HCT116 (cell line): Measurements from ENCODE around the gene SBF1. TPM values are rescaled to one million over a fixed set of nuclear protein-coding genes. Genes with fewer than 3 reads are reported as not detected.

ENCODE experiments used
- ATAC-seq: fragments of 200-7000 bp; cut with Tn5 transposase; 2 replicates; pipeline ENCODE4 v1.9.1; 2020; ENCODE audit warnings: mild to moderate bottlenecking, moderate library complexity
- BruUV-seq: library from RNA; stranded (reverse); fragments of 400-500 nt; replicated peaks from 2 replicates; lab custom pipeline; 2021; lab: Mats Ljungman, UMichigan
- CTCF ChIA-PET: fragments of 300-600 bp; sonication (Branson Sonifier 250); formaldehyde crosslinking; loops from one replicate; lab custom pipeline; 2021; ENCODE audit warnings: antibody characterized with exemption; lab: Charles Lee
- POLR2A ChIA-PET: fragments of 300-600, 350-600 bp; sonication (Branson Sonifier 250); formaldehyde crosslinking; loops from one replicate; lab custom pipeline; 2021; ENCODE audit warnings: antibody characterized with exemption; lab: Charles Lee
- RAD21 ChIA-PET, 2 experiments: fragments of 300-600 bp; sonication (Branson Sonifier 250); formaldehyde crosslinking; loops; one replicate each; lab custom pipeline; 2023; ENCODE audit warnings: low total read pairs in 2 of 2; ENCODE audit not compliant: uncharacterized antibody in 2 of 2, unreplicated experiment in 2 of 2, low non-redundant PET in 1 of 2; lab: Charles Lee
- DNase-seq: peaks from one replicate; pipeline ENCODE4 v3.0.0-alpha.2; 2010; ENCODE audit warnings: low read depth, low spot score
- H2AFZ ChIP-seq: fragments of 200-600 bp; shearing (Covaris generic), sonication (generic); 2 replicates; pipeline ENCODE4 v1.6.1; 2017; ENCODE audit warnings: low read depth, mixed run types, mixed read lengths, antibody characterized with exemption, low read length; ENCODE audit not compliant: poor library complexity, severe bottlenecking
- H3K27ac ChIP-seq: 2 replicates; pipeline ENCODE4 v1.5.1; 2012; ENCODE audit warnings: low read depth, low read length
- H3K27me3 ChIP-seq: fragments of 200-600 bp; sonication (generic); 2 replicates; pipeline ENCODE4 v1.6.1; 2016; ENCODE audit warnings: mixed run types, low read length, mixed read lengths; ENCODE audit not compliant: insufficient read depth
- H3K36me3 ChIP-seq, 2 experiments: fragments of 200-500 bp in 1 of 2; fragments of 200-600 bp in 1 of 2; sonication (Bioruptor generic) in 1 of 2; sonication (generic) in 1 of 2; 2 replicates each; pipeline versions ENCODE4 v1.5.1 to v1.6.1; 2014 to 2016; ENCODE audit warnings: low read length in 2 of 2, inconsistent platforms in 1 of 2, mixed read lengths in 1 of 2, mixed run types in 1 of 2; ENCODE audit not compliant: insufficient read depth in 2 of 2, control insufficient read depth in 1 of 2
- H3K4me1 ChIP-seq, 2 experiments: fragments of 200-600 bp in 1 of 2; sonication (generic) in 1 of 2; 2 replicates each; pipeline versions ENCODE4 v1.5.1 to v1.6.1; 2012 to 2017; ENCODE audit warnings: low read length in 2 of 2, inconsistent platforms in 1 of 2, mild to moderate bottlenecking in 1 of 2, mixed read lengths in 1 of 2, mixed run types in 1 of 2, moderate library complexity in 1 of 2; ENCODE audit not compliant: insufficient read depth in 2 of 2, control insufficient read depth in 1 of 2
- H3K4me2 ChIP-seq: fragments of 200-600 bp; sonication (generic); 2 replicates; pipeline ENCODE4 v1.6.1; 2017; ENCODE audit warnings: mixed run types, low read length, mixed read lengths
- H3K4me3 ChIP-seq, 2 experiments: fragments of 200-600 bp in 1 of 2; sonication (generic) in 1 of 2; replicated peaks in 1 of 2; 2 replicates each; pipeline ENCODE4 v1.5.1; 2011 to 2016; ENCODE audit warnings: low read length in 2 of 2, control low read depth in 1 of 2, low read depth in 1 of 2, mild to moderate bottlenecking in 1 of 2, mixed read lengths in 1 of 2, mixed run types in 1 of 2
- H3K79me2 ChIP-seq: fragments of 200-600 bp; sonication (generic); 2 replicates; pipeline ENCODE4 v1.6.1; 2017; ENCODE audit warnings: mild to moderate bottlenecking, mixed run types, low read length, moderate library complexity, mixed read lengths; ENCODE audit not compliant: insufficient read depth
- H3K9ac ChIP-seq: fragments of 200-600 bp; sonication (generic); 2 replicates; pipeline ENCODE4 v1.6.1; 2016; ENCODE audit warnings: low read length, mixed read lengths
- H3K9me2 ChIP-seq: fragments of 200-600 bp; sonication (generic), shearing (Covaris generic); 2 replicates; pipeline ENCODE4 v1.6.1; 2017; ENCODE audit warnings: mixed run types, mild to moderate bottlenecking, moderate library complexity; ENCODE audit not compliant: insufficient read depth
- H3K9me3 ChIP-seq, 2 experiments: fragments of 200-500 bp in 1 of 2; fragments of 200-600 bp in 1 of 2; sonication (Bioruptor generic) in 1 of 2; sonication (generic) in 1 of 2; 2 replicates each; pipeline ENCODE4 v1.6.1; 2014 to 2017; ENCODE audit warnings: low read length in 2 of 2, mixed read lengths in 2 of 2, inconsistent platforms in 1 of 2, low read depth in 1 of 2, mild to moderate bottlenecking in 1 of 2, mixed run types in 1 of 2, moderate library complexity in 1 of 2; ENCODE audit not compliant: control insufficient read depth in 1 of 2, insufficient read depth in 1 of 2
- H4K20me1 ChIP-seq: fragments of 200-600 bp; sonication (generic), shearing (Covaris generic); 2 replicates; pipeline ENCODE4 v1.6.1; 2017; ENCODE audit warnings: mixed run types, mild to moderate bottlenecking, moderate library complexity; ENCODE audit not compliant: insufficient read depth
- JUND ChIP-seq: IDR thresholded peaks from 2 replicates; pipeline ENCODE4 v1.6.1; 2012
- SP1 ChIP-seq: IDR thresholded peaks from 2 replicates; pipeline ENCODE4 v1.6.1; 2012; ENCODE audit warnings: low read depth
- SRF ChIP-seq: IDR thresholded peaks from 2 replicates; pipeline ENCODE4 v1.6.1; 2012; ENCODE audit warnings: low read depth
- ZFX ChIP-seq: fragments of 450-650 bp; IDR thresholded peaks from 2 replicates; pipeline ENCODE4 v1.6.1; 2017
- intact Hi-C: fragments of 100-400 bp; cut with micrococcal nuclease; formaldehyde crosslinking; loops from 2 replicates; pipeline ENCODE4 v1.10.0; 2022
- total RNA-seq: library from RNA; stranded (reverse); gene quantifications from one replicate; pipeline ENCODE4 v1.2.1, GENCODE V29; 2021; ENCODE audit not compliant: unreplicated experiment
- TF ChIP-seq, protein P1 (sequence below): IDR thresholded peaks from 2 replicates; pipeline ENCODE4 v1.6.1; 2011; ENCODE audit warnings: mild to moderate bottlenecking, low read length, moderate library complexity; ENCODE audit not compliant: insufficient replicate concordance; ENCODE audit errors: extremely low read depth
- TF ChIP-seq, protein P2 (sequence below): IDR thresholded peaks from 2 replicates; pipeline ENCODE4 v1.6.1; 2012
- TF ChIP-seq, protein P3 (sequence below), 3 experiments: fragments of 200-600 bp in 1 of 3; sonication (generic) in 1 of 3; IDR thresholded peaks in 2 of 3; conservative IDR thresholded peaks in 1 of 3; 2 replicates each; pipeline ENCODE4 v1.5.1; 2012 to 2017; ENCODE audit warnings: low read depth in 2 of 3, low read length in 2 of 3, antibody characterized with exemption in 1 of 3, borderline replicate concordance in 1 of 3, control low read depth in 1 of 3, mild to moderate bottlenecking in 1 of 3, mixed read lengths in 1 of 3, mixed run types in 1 of 3, moderate library complexity in 1 of 3; ENCODE audit not compliant: insufficient read depth in 1 of 3

The SBF1 gene
- total RNA-seq, 1 experiment from 2014 or later = 91.1 TPM

DNA sequence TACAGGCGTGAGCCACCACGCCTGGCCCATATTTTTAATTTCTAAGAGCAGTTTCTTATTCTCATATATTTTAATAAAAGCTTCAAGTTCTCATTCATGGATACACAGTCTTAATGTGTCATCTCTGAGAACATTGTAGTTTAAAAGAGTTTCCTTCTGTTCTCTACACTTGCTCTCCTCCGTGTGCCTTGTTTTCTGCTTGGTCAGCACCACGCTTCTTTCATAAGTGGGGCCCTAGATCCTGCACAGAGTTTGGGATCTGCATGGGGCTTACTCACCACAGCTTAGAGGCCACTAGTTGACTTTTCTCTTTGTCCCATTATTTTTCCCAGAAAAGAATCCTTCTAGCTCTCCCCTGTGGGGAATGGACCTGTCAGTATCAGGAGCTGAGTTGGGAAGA lies 72.9 kb downstream of the SBF1 start:
- no peak for TF ChIP-seq JUND
- TF ChIP-seq, protein P1, sequence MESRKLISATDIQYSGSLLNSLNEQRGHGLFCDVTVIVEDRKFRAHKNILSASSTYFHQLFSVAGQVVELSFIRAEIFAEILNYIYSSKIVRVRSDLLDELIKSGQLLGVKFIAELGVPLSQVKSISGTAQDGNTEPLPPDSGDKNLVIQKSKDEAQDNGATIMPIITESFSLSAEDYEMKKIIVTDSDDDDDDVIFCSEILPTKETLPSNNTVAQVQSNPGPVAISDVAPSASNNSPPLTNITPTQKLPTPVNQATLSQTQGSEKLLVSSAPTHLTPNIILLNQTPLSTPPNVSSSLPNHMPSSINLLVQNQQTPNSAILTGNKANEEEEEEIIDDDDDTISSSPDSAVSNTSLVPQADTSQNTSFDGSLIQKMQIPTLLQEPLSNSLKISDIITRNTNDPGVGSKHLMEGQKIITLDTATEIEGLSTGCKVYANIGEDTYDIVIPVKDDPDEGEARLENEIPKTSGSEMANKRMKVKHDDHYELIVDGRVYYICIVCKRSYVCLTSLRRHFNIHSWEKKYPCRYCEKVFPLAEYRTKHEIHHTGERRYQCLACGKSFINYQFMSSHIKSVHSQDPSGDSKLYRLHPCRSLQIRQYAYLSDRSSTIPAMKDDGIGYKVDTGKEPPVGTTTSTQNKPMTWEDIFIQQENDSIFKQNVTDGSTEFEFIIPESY = no peak
- no peak for TF ChIP-seq ZFX
- TF ChIP-seq, protein P2, sequence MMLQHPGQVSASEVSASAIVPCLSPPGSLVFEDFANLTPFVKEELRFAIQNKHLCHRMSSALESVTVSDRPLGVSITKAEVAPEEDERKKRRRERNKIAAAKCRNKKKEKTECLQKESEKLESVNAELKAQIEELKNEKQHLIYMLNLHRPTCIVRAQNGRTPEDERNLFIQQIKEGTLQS = no peak
- CTCF ChIA-PET = no interaction called here
- RAD21 ChIA-PET = no interaction called here

GRCh38 chr22:50400931-50401330 lies 73.9 kb downstream of the SBF1 start:
- Histone ChIP-seq H3K36me3 (peaks cover 4 to 17% of the 10 kb centered on the region in 2 experiments; a peak in 3 of 4 replicates), H3K9ac (no peak overlapping the region), H3K4me3 (no peak overlapping the region), H3K9me2 (no peaks in the 10 kb centered on the region), H4K20me1 (no peaks in the 10 kb centered on the region), H3K27ac (no peak overlapping the region), H2AFZ (no peak overlapping the region), H3K4me2 (no peak overlapping the region), H3K9me3 (no peaks in the 10 kb centered on the region), H3K79me2 (peaks cover 44% of the 10 kb centered on the region), H3K27me3 (no peaks in the 10 kb centered on the region), H3K4me1 (no peaks in the 10 kb centered on the region)
- ChIA-PET CTCF (no interaction called here), POLR2A (no interaction called here), RAD21 (interaction anchor here in 1 of 2 experiments (1.5 kb wide), 1 partner anchor 125 kb away, joined by 6 read pairs; the partner anchor contains the start of gene SCO2)
- BruUV-seq = no TSS peak
- DNase-seq (no peak), ATAC-seq (no peak)
- TF ChIP-seq SP1 (no peak), SRF (no peak)
- TF ChIP-seq, protein P3, sequence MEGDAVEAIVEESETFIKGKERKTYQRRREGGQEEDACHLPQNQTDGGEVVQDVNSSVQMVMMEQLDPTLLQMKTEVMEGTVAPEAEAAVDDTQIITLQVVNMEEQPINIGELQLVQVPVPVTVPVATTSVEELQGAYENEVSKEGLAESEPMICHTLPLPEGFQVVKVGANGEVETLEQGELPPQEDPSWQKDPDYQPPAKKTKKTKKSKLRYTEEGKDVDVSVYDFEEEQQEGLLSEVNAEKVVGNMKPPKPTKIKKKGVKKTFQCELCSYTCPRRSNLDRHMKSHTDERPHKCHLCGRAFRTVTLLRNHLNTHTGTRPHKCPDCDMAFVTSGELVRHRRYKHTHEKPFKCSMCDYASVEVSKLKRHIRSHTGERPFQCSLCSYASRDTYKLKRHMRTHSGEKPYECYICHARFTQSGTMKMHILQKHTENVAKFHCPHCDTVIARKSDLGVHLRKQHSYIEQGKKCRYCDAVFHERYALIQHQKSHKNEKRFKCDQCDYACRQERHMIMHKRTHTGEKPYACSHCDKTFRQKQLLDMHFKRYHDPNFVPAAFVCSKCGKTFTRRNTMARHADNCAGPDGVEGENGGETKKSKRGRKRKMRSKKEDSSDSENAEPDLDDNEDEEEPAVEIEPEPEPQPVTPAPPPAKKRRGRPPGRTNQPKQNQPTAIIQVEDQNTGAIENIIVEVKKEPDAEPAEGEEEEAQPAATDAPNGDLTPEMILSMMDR (IDR thresholded peaks at IDR 0.05 in 2 of 3, conservative IDR thresholded peaks at IDR 0.05 in 1 of 3; ENCODE audit: borderline replicate concordance in 1 of 3, insufficient read depth in 1 of 3, low read depth in 2 of 3, low read length in 2 of 3) = no peak
- intact Hi-C loops = no loop called here

More for the DNA sequence above, 72.9 kb downstream of the SBF1 start:
- no peaks in the 10 kb centered on the region for H3K4me1 ChIP-seq
- H3K4me3 ChIP-seq = no peak overlapping the region
- H3K9ac ChIP-seq = no peak overlapping the region
- BruUV-seq = no TSS peak
- intact Hi-C loops = no loop called here
- no peak for DNase-seq
- no peaks in the 10 kb centered on the region for H3K9me2 ChIP-seq
- no peak for ATAC-seq
- no peak overlapping the region for H3K27ac ChIP-seq
- H2AFZ ChIP-seq = no peak overlapping the region
- POLR2A ChIA-PET = no interaction called here
- peaks cover 0 to 21% of the 10 kb centered on the region in 2 experiments; a peak in 3 of 4 replicates for H3K36me3 ChIP-seq
- no peaks in the 10 kb centered on the region for H4K20me1 ChIP-seq
- no peaks in the 10 kb centered on the region for H3K9me3 ChIP-seq
- H3K79me2 ChIP-seq = peaks cover 44% of the 10 kb centered on the region
- no peak overlapping the region for H3K4me2 ChIP-seq
- H3K27me3 ChIP-seq = no peaks in the 10 kb centered on the region
